GM21619 (cell line): Measurements from ENCODE around the gene DNAH14.
"Not testable (repeated sequence)": the region's sequence is repeated elsewhere in the genome, so short reads cannot be mapped to it uniquely, and the experiment has no call there.

Experiments used
- ATAC-seq: cut with Tn5 transposase; IDR thresholded peaks from one replicate; pipeline ENCODE4 v1.9.1; 2021; ENCODE audit not compliant: unreplicated experiment

The DNAH14 gene

DNA sequence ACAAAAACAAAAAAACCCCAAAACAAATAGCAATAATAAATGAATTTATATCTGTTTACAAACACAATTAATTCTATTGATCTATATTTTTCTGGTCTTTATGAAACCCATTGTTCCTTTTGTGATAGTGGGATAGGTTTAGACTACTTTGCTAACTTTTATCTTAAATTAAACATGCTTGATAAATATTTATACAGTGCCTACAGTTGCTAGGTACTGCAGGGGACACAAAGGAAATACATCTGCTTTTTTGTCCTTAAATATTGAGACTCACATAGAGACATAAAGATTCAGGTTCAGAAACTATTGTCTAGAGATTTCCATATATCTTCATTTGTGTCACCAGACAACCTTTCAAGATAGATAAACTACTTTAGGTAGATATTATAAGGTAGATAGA, 8.5 kb upstream of the DNAH14 start:
- no peak for ATAC-seq

GRCh38 chr1:224921354-224921753, 8.1 kb upstream of the DNAH14 start:
- ATAC-seq: no peak

DNA sequence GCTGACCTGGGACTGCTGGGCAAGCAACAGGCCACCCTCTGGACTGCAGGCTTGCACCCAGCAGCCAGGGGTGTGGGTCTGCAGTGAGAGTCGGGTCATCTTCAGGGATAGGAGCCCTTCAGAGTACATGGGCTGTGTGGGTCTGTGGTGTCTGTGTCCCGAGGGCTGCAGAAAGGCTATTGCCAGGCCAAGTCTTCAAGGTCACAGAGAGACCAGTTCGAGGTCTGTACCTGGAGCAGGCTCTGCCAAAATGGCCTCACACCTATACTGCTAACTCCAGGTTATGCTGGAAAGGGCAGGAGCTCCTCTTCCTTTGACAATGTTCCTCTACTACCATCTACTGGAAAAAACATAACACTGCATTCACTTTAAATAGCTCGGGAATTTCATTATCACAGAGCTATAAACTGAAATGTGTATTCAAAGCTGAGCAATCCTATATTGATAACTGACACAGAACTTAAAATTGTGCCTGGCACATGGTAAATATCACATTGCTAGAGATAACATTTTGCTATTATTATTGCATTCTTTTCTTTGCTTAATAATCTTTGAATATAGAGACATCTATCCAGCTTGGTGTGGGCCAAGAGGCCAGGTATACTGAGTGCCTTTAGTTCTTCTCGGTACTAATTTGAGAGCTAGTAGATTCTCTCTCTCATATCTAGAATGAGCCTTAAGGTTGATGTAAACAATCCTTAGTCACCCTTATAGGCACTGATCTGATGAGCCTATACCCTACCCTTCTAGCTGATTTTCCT, 6.9 kb upstream of the DNAH14 start:
- ATAC-seq: no peak

GRCh38 chr1:224923726-224924125, 5.7 kb upstream of the DNAH14 start:
- no peak for ATAC-seq

DNA sequence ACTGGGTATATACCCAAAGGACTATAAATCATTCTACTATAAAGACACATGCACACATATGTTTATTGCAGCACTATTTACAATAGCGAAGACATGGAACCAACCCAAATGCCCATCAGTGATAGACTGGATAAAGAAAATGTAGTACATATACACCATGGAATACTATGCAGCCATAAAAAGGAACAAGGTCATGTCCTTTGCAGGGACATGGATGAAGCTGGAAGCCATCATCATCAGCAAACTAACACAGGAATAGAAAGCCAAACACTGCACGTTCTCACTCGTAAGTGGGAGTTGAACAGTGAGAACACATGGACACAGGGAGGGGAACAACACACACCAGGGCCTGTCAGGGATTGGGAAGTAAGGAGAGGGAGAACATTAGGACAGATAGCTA, 1.8 kb upstream of the DNAH14 start:
- ATAC-seq: not testable (repeated sequence)

- ATAC-seq: no peak
These were observed 569 bp upstream of the DNAH14 start for GRCh38 chr1:224928906-224929305.

DNA sequence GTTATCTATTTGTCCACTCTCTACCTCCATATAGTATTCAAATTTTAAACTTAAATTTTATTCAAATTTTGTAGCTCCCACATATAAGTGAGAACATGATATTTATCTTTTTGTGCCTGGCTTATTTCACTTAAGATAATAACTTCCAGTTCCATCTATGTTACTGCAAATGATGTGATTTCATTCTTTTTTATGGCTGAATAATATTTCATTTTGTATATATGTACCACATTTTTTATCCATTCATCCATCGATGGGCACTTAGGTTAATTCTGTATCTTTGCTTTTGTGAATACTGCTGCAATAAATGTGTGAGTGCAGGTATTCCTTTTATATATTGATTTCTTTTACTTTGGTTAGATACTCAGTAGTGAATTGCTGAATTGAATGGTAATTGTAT, 2.1 kb downstream of the DNAH14 start:
- no peak for ATAC-seq

DNA sequence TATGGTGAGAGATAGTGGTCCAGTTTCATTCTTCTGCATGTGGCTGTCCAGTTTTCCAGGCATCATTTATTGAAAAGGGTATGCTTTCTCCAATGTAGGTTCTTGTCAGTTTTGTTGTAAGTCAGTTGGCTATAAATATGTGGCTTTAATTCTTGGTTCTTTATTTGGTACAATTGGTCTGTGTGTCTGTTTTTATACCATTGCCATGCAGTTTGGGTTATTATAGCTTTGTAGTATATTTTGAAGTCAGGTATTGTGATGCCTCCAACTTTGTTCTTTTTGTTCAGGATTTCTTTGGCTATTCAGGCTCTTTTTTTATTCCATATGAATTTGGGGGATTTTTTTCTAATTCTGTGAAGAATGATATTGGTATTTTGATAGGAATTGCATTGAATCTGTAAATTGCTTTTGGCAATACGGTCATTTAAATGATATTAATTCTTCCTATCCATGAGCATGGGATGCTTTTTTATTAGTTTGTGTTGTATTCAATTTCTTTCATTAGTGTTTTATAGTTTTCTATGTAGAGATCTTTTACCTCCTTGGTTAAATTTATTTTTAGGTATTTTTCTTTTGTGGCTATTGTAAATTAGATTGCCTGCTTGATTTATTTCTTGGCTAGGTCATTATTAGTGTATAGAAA, 3.3 kb downstream of the DNAH14 start:
- ATAC-seq: no peak

GRCh38 chr1:224933584-224933983, 4.1 kb downstream of the DNAH14 start:
- no peak for ATAC-seq

DNA sequence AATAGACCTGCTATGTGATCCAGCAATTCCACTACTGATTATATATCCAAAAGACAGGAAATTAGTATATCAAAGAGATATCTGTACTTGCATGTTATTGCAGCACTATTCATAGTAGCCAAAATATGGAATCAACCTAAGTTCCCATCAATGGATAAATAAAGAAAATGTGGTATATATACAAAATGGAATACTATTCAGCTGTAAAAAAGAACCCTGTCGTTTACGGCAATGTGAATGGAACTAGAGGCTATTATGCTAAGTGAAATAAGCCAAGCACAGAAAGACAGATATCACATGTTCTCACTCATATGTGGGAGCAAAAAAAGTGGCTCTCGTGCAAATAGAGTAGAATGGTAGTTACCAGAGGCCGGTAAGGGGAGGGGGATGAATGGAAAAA, 9.2 kb downstream of the DNAH14 start:
- ATAC-seq: no peak

DNA sequence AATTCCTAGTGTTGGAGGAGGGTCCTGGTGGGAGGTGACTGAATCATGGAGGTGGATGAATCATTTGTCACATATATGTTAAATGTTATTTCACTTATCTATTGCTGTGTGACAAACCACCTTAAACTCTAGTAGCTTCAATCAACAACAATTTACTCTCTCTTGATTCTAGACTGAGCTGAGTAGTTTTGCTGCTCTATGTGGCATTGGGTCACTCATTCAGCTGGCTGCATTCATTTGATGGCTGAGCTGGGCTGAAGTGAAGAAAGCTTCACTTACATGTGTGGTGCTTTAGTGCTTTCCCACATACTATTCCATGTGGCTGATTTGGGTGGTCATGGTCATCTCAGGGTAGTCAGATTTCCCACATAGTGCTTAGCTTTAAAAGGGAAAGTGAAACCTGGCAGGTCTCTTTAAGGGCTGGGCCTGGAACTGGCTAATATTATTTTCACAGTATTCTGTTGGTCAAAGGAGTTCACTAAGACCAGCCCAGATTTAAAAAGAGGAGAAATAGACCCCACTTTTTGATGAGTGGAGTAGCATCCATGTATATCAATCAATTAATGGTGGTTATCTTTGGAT, 10.5 kb downstream of the DNAH14 start:
- ATAC-seq: no peak

DNA sequence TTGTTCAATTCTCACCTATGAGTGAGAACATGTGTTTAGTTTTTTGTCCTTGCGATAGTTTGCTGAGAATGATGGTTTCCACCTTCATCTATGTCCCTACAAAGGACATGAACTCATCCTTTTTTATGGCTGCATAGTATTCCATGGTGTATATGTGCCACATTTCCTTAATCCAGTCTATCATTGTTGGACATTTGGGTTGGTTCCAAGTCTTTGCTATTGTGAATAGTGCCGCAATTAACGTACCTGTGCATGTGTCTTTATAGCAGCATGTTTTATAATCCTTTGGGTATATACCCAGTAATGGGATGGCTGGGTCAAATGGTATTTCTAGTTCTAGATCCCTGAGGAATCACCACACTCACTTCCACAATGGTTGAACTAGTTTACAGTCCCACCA, 11.3 kb downstream of the DNAH14 start:
- ATAC-seq: not testable (repeated sequence)

GRCh38 chr1:224945651-224946348, 16.3 kb downstream of the DNAH14 start:
- ATAC-seq: not testable (repeated sequence)

DNA sequence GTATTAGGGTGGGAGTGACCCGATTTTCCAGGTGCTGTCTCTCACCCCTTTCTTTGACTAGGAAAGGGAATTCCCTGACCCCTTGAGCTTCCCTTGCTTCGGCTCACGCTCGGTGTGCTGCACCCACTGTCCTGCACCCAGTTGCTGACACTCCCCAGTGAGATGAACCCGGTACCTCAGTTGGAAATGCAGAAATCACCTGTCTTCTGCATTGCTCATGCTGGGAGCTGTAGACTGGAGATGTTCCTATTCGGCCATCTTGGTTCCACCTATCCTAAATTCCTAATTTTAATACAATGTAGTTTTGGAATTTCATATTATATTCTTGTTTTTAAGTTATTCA, 16.8 kb downstream of the DNAH14 start:
- not testable (repeated sequence) for ATAC-seq

DNA sequence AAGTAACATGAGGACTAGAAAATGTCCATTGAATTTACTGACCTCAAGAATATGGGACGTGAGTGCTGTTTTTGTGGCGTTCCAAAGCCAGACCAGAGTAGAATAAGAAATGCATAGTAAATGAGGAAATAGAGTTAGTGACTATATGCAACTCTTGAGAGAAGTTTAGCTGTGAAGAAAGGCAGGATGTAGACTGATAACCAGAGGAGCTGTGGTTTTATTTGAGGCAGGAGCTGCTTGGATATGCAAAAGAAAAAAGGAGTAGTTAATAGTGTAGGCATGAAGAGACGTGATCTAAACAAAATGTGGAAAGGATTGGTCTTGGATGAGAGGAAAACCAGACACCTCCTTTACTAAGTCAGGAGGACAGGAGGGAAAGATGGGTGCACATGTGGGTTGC, 28.2 kb downstream of the DNAH14 start:
- ATAC-seq: no peak

DNA sequence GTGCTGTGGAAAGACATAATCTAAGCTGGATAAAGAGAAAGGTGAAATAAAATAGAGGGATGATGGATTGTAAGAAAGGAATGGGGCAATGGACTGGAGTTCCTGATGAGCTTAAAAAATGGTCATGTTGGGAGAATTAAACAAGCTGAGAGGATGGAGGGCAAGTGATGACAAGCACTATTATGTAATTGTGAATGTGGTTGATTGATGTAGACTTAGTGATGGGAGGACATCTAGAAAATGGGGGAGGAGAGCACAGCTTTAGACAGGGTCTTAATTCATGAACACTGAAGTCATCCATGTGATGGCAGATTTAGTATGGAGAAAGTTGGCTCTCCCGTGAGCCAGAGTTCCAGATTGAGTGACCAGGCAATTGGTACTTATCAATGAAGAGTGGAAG, 29.0 kb downstream of the DNAH14 start:
- ATAC-seq: no peak

DNA sequence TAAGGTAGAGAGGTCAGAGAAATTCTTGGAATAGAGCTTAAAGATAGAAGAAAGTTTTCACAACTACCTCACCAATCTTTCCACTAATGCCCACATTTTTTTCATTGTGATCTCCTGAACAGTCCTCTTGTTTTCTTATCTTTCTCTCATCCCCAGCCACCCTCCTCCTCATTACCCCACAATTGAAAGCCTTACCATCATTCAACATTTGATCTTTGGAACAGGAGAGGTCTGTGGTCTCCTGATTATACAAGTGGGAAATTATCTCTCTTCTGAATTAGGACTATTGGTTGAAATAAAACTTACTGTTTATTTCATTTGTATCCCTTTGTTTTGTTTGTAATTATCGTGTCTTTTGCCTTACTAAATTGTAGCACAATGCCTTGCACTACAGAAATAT, 29.6 kb downstream of the DNAH14 start:
- no peak for ATAC-seq

GRCh38 chr1:224959656-224960055, 30.2 kb downstream of the DNAH14 start:
- ATAC-seq: no peak

DNA sequence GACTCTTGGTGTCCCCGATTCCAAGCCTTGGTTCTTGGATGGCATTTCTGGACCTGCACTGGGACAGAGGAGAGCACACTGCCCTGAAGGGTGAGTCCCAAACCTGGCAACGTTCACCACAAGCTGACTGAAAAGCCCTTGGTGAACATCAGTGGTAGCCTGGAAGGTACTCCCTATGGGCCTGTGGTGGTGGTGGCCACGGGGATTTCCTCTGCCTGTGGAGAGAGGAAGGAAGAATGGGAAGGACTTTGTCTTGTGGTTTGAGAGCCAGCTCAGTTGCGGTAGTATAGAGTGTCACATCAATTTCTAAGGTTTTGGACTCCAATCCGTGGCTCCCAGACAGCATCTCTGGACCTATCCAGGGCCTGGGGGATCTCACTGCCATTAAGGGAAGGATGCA, 50.7 kb downstream of the DNAH14 start:
- ATAC-seq: no peak

DNA sequence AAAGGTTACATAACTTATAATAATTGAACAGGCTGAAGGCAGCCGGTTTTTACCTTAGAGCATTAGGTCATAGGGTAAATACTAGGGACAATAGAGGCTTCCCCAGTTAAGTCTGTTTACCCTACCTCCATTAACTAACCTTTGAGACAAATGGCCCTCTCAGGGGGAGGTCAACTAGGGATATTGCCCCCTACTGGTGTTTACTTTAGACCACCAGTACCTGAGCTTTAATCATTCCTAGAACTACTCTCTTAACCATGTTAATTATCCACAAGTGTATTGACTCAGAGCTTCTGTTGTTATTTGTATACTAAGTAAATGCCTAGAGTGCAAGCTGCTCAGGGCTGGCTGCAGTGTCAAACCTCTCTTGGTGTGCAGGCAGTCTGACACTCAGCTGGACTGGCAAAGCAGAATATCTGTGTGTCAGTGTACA, 52.5 kb downstream of the DNAH14 start:
- not testable (repeated sequence) for ATAC-seq

- ATAC-seq: no peak
These were observed 58.6 kb downstream of the DNAH14 start for GRCh38 chr1:224988042-224988441.

- ATAC-seq: no peak
These were observed 60.1 kb downstream of the DNAH14 start for GRCh38 chr1:224989615-224990014.
